B cell (primary cell): Measurements from ENCODE around the gene KIRREL3. TPM values are rescaled to one million over a fixed set of nuclear protein-coding genes. Genes with fewer than 3 reads are reported as not detected.

Source experiments
- ATAC-seq: fragments of 200-7000 bp; cut with Tn5 transposase; one replicate; pipeline ENCODE4 v1.10.0; 2021; ENCODE audit warnings: low read depth, mild to moderate bottlenecking, moderate number of reproducible peaks, moderate library complexity
- CTCF ChIA-PET: fragments of 350-600 bp; sonication (Branson Sonifier 250); formaldehyde crosslinking; loops from one replicate; lab custom pipeline; 2021; ENCODE audit warnings: antibody characterized with exemption, inconsistent platforms; lab: Charles Lee
- POLR2A ChIA-PET: fragments of 350-600 bp; sonication (Branson Sonifier 250); formaldehyde crosslinking; loops from one replicate; lab custom pipeline; 2021; ENCODE audit warnings: antibody characterized with exemption; lab: Charles Lee
- DNase-seq: peaks from one replicate; pipeline ENCODE4 v3.0.0; 2013
- H2AFZ ChIP-seq: 2 replicates; pipeline ENCODE4 v1.6.1; 2012; ENCODE audit warnings: mild to moderate bottlenecking, low read depth, low read length; ENCODE audit not compliant: insufficient read depth, poor library complexity, severe bottlenecking
- H3K27ac ChIP-seq, 2 donors: 1 replicate in 1 of 2; 2 replicates in 1 of 2; pipeline ENCODE4 v1.5.1; 2012 to 2013; ENCODE audit warnings: low read length in 2 of 2, mild to moderate bottlenecking in 2 of 2, moderate library complexity in 1 of 2
- H3K27me3 ChIP-seq, 4 experiments: fragments of 200-600 bp in 1 of 4; sonication (generic) in 1 of 4; replicated peaks in 1 of 4; 1 replicate in 2 of 4; 2 replicates in 2 of 4; pipeline versions ENCODE4 v1.6.1 to v1.7.0; 2013 to 2016; ENCODE audit warnings: low read length in 3 of 4, mild to moderate bottlenecking in 2 of 4, mixed read lengths in 1 of 4, moderate library complexity in 1 of 4; ENCODE audit not compliant: insufficient read depth in 4 of 4, control insufficient read depth in 3 of 4; ENCODE audit errors: control extremely low read depth in 1 of 4
- H3K36me3 ChIP-seq, 2 experiments: replicated peaks in 1 of 2; 1 replicate in 1 of 2; 2 replicates in 1 of 2; pipeline versions ENCODE4 v1.6.1 to v1.7.1; 2013; ENCODE audit warnings: low read length in 1 of 2; ENCODE audit not compliant: insufficient read depth in 2 of 2, control insufficient read depth in 1 of 2; ENCODE audit errors: control extremely low read depth in 1 of 2, extremely low read depth in 1 of 2
- H3K4me1 ChIP-seq, 2 donors: fragments of 200-600 bp in 1 of 2; sonication (generic) in 1 of 2; 1 replicate in 1 of 2; 2 replicates in 1 of 2; pipeline versions ENCODE4 v1.5.1 to v1.6.1; 2013 to 2017; ENCODE audit warnings: low read length in 2 of 2; ENCODE audit not compliant: control insufficient read depth in 2 of 2, insufficient read depth in 2 of 2
- H3K4me2 ChIP-seq: replicated peaks from 2 replicates; pipeline ENCODE3; 2012; ENCODE audit warnings: mild to moderate bottlenecking, low read depth, low read length; ENCODE audit not compliant: poor library complexity, severe bottlenecking
- H3K4me3 ChIP-seq, 5 experiments: fragments of 200-600 bp in 1 of 5; sonication (generic) in 1 of 5; 1 replicate in 3 of 5; 2 replicates in 2 of 5; pipeline versions ENCODE4 v1.5.1 to v1.7.0; 2011 to 2016; ENCODE audit warnings: low read length in 4 of 5, mild to moderate bottlenecking in 4 of 5, low read depth in 2 of 5, control low read depth in 1 of 5, moderate library complexity in 1 of 5; ENCODE audit not compliant: insufficient read depth in 1 of 5; ENCODE audit errors: control extremely low read depth in 1 of 5, extremely low read depth in 1 of 5
- H3K79me2 ChIP-seq: fragments of 200-600 bp; sonication (generic); one replicate; pipeline ENCODE4 v1.6.0; 2016; ENCODE audit warnings: low read length; ENCODE audit not compliant: control insufficient read depth, insufficient read depth
- H3K9ac ChIP-seq: fragments of 200-600 bp; sonication (generic); 2 replicates; pipeline ENCODE4 v1.6.1; 2017; ENCODE audit warnings: mild to moderate bottlenecking, low read length, moderate library complexity
- H3K9me3 ChIP-seq, 3 donors: one replicate each; pipeline versions ENCODE4 v1.6.1 to v1.7.1; 2013; ENCODE audit warnings: low read length in 2 of 3; ENCODE audit not compliant: control insufficient read depth in 2 of 3, insufficient read depth in 1 of 3; ENCODE audit errors: control extremely low read depth in 1 of 3
- H4K20me1 ChIP-seq: 2 replicates; pipeline ENCODE4 v1.6.0; 2012; ENCODE audit warnings: mild to moderate bottlenecking, low read length; ENCODE audit not compliant: insufficient read depth, control insufficient read depth, poor library complexity, severe bottlenecking
- H3K27ac Mint-ChIP-seq: one replicate; pipeline ENCODE4 v1.8.0; 2021; ENCODE audit warnings: mixed read lengths
- H3K27me3 Mint-ChIP-seq: one replicate; pipeline ENCODE4 v1.8.0; 2021; ENCODE audit warnings: mixed read lengths
- H3K4me1 Mint-ChIP-seq: one replicate; pipeline ENCODE4 v1.8.0; 2021; ENCODE audit warnings: mixed read lengths
- H3K4me3 Mint-ChIP-seq: one replicate; pipeline ENCODE4 v1.8.0; 2021; ENCODE audit warnings: mixed read lengths
- H3K9me3 Mint-ChIP-seq: one replicate; pipeline ENCODE4 v1.8.0; 2022; ENCODE audit warnings: mixed read lengths; ENCODE audit not compliant: insufficient read depth
- EZH2 ChIP-seq: IDR thresholded peaks from 2 replicates; pipeline ENCODE4 v1.6.1; 2012; ENCODE audit warnings: borderline replicate concordance, low read depth, mild to moderate bottlenecking, moderate library complexity, low read length; ENCODE audit not compliant: insufficient read depth, poor library complexity, severe bottlenecking
- WGBS: methylation state at CpG from one replicate; pipeline ENCODE4 v1.1.5; 2013; ENCODE audit warnings: missing lambda C conversion rate; ENCODE audit not compliant: insufficient coverage; 5-methylcytosine and 5-hydroxymethylcytosine counted together
- intact Hi-C: fragments of 100-400 bp; cut with micrococcal nuclease; formaldehyde crosslinking; loops from one replicate; pipeline ENCODE4 v1.10.0; 2022
- polyA plus RNA-seq: library from polyadenylated mRNA; depleted of rRNA; stranded (reverse); fragments of >200 nt; gene quantifications from 2 replicates; pipeline ENCODE4 v1.2.3, GENCODE V29; 2012
- total RNA-seq, 2 donors: library from RNA; stranded (reverse); fragments of 120-200 nt in 1 of 2; gene quantifications; 1 replicate in 1 of 2; 2 replicates in 1 of 2; pipeline versions ENCODE4 v1.2.3 to v1.2.4, GENCODE V29; 2013 to 2022
- TF ChIP-seq, protein P1 (sequence below): fragments of 200-600 bp; IDR thresholded peaks from one replicate; pipeline ENCODE4 v1.8.0; 2022; ENCODE audit warnings: antibody characterized with exemption, mild to moderate bottlenecking

The KIRREL3 gene
- total and polyA plus RNA-seq, 2 donors (not counting 1 experiment from before 2014, with no cell fraction given), result not detected

DNA sequence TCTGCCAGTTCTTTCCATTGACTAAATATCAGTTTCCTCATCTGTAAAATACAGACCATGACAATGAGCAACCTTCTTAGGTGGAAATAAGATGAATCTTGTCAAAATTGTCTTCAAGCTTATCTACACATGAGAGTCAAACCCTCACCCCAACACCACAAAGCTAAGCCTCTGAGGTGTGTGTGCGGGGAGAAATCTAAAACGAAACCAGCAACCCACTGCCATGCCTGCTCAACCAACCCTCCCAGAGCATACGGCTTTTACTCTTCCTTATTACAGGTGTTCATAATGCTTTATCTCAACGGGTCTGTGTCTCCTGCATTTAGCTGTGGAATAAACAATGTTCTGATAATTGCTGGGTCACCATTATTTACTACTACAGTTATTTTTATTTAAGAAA is 235.4 kb downstream of the KIRREL3 start:
- 100% methylated on average over 2 of the region's 4 CpGs for WGBS
- Mint-ChIP-seq H3K4me3 (no peak overlapping the region), H3K9me3 (peaks cover 3% of the 10 kb centered on the region), H3K27me3 (peaks cover 3% of the 10 kb centered on the region), H3K27ac (no peak overlapping the region), H3K4me1 (no peaks in the 10 kb centered on the region)
- ChIA-PET CTCF (no interaction called here), POLR2A (no interaction called here)
- H3K4me3 ChIP-seq, result no peak overlapping the region
- H3K9me3 ChIP-seq, result peaks cover 0 to 5% (median 0%) of the 10 kb centered on the region in 3 donors
- ATAC-seq (no peak), DNase-seq (no peak)
- no peak overlapping the region for H3K27ac ChIP-seq
- H3K79me2 ChIP-seq, result no peaks in the 10 kb centered on the region
- H3K9ac ChIP-seq, result no peak overlapping the region
- intact Hi-C loops, result no loop called here
- H3K4me2 ChIP-seq, result no peak overlapping the region
- H3K27me3 ChIP-seq, result no peaks in the 10 kb centered on the region
- no peak for TF ChIP-seq EZH2
- TF ChIP-seq, protein P1, sequence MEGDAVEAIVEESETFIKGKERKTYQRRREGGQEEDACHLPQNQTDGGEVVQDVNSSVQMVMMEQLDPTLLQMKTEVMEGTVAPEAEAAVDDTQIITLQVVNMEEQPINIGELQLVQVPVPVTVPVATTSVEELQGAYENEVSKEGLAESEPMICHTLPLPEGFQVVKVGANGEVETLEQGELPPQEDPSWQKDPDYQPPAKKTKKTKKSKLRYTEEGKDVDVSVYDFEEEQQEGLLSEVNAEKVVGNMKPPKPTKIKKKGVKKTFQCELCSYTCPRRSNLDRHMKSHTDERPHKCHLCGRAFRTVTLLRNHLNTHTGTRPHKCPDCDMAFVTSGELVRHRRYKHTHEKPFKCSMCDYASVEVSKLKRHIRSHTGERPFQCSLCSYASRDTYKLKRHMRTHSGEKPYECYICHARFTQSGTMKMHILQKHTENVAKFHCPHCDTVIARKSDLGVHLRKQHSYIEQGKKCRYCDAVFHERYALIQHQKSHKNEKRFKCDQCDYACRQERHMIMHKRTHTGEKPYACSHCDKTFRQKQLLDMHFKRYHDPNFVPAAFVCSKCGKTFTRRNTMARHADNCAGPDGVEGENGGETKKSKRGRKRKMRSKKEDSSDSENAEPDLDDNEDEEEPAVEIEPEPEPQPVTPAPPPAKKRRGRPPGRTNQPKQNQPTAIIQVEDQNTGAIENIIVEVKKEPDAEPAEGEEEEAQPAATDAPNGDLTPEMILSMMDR, result no peak
- no peak overlapping the region for H2AFZ ChIP-seq
- H3K4me1 ChIP-seq, result no peaks in the 10 kb centered on the region
- no peaks in the 10 kb centered on the region for H3K36me3 ChIP-seq
- no peaks in the 10 kb centered on the region for H4K20me1 ChIP-seq

DNA sequence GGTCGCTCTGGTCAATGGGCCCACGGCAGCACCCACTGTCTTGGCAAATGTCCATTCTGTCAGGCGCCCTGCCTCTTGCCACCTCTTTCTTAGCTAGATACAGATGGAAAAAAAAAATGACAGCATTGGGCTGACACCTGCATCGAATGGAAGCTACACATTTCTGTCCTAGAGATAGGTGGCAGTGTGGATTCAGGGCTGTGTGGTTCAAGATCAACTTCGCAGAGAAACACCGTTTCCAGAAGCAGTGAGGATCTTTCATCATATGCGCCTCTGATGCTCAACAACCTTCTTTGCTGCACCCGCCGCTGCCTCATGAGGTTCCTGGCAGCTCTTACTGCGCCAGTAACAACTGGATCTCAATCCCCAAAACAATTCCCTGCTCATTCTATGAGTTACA is 236.3 kb downstream of the KIRREL3 start:
- ChIA-PET CTCF (no interaction called here), POLR2A (no interaction called here)
- peaks cover 0 to 5% (median 0%) of the 10 kb centered on the region in 3 donors for H3K9me3 ChIP-seq
- TF ChIP-seq, protein P1, result no peak
- TF ChIP-seq EZH2, result no peak
- H3K4me1 Mint-ChIP-seq, result no peaks in the 10 kb centered on the region
- H3K36me3 ChIP-seq, result no peaks in the 10 kb centered on the region
- H3K4me3 Mint-ChIP-seq, result no peak overlapping the region
- H3K27ac Mint-ChIP-seq, result no peak overlapping the region
- H3K4me3 ChIP-seq, result no peak overlapping the region
- intact Hi-C loops, result no loop called here
- H3K9ac ChIP-seq, result no peak overlapping the region
- peaks cover 3% of the 10 kb centered on the region for H3K9me3 Mint-ChIP-seq
- H3K27me3 Mint-ChIP-seq, result peaks cover 3% of the 10 kb centered on the region
- ATAC-seq (no peak), DNase-seq (no peak)
- H3K79me2 ChIP-seq, result no peaks in the 10 kb centered on the region
- no peak overlapping the region for H3K27ac ChIP-seq
- H2AFZ ChIP-seq, result no peak overlapping the region
- H3K4me2 ChIP-seq, result no peak overlapping the region
- H3K4me1 ChIP-seq, result no peaks in the 10 kb centered on the region
- 79% methylated on average over 4 of the region's 10 CpGs for WGBS
- no peaks in the 10 kb centered on the region for H4K20me1 ChIP-seq
- H3K27me3 ChIP-seq, result no peaks in the 10 kb centered on the region
